ENCODE measurements around the gene LPO.

GRCh38 chr17:58215685-58216084 lies 22.7 kb upstream of the LPO start:
- TF ChIP-seq CTCF (IDR thresholded peaks at IDR 0.05) = no peak
- no peak for TF ChIP-seq POLR2A (IDR thresholded peaks at IDR 0.05)
- no peak for TF ChIP-seq POLR2AphosphoS5 (IDR thresholded peaks at IDR 0.05)
